Hepatocyte (in vitro differentiated cells): ENCODE results near the gene FUT6.

Source experiments
- CTCF ChIP-seq: fragments of 200-600 bp; sonication (generic); IDR thresholded peaks from 2 replicates; pipeline ENCODE4 v1.5.1; 2016; ENCODE audit warnings: antibody characterized with exemption, mild to moderate bottlenecking; ENCODE audit not compliant: poor library complexity
- EZH2 ChIP-seq: fragments of 200-600 bp; sonication (generic); IDR thresholded peaks from 2 replicates; pipeline ENCODE4 v1.6.1; 2016; ENCODE audit warnings: antibody characterized with exemption, mild to moderate bottlenecking, borderline replicate concordance

GRCh38 chr19:5851302-5851701 is 11.8 kb upstream of the FUT6 start, which contains the start of gene FUT3:
- TF ChIP-seq EZH2 (no peak), CTCF (no peak)
